K562 (cell line): Measurements from ENCODE around the gene RGS5.

Source experiments
- FOXM1 ChIP-seq, 2 experiments: fragments of 450-650 bp in 1 of 2; sonication (generic) in 1 of 2; formaldehyde crosslinking in 1 of 2; IDR thresholded peaks; 2 replicates each; pipeline versions ENCODE4 v1.6.1 to v1.9.0; 2017 to 2022; ENCODE audit warnings: low read depth in 2 of 2, mild to moderate bottlenecking in 2 of 2, missing genetic modification reagents in 1 of 2, moderate library complexity in 1 of 2
- HDAC6 ChIP-seq: IDR thresholded peaks from 2 replicates; pipeline ENCODE4 v1.6.1; 2012; ENCODE audit warnings: low read depth, mild to moderate bottlenecking, control low read depth, inconsistent platforms, low read length, moderate library complexity
- HDAC8 ChIP-seq: fragments of 450-650 bp; IDR thresholded peaks from 2 replicates; pipeline ENCODE4 v1.6.1; 2016; ENCODE audit warnings: mild to moderate bottlenecking, missing genetic modification characterization, moderate library complexity, missing compliant biosample characterization
- KDM4B ChIP-seq, 2 experiments: fragments of 450-650 bp in 1 of 2; sonication (generic) in 1 of 2; IDR thresholded peaks; 2 replicates each; pipeline ENCODE4 v1.6.1; 2016 to 2017; ENCODE audit warnings: borderline replicate concordance in 2 of 2, antibody characterized with exemption in 1 of 2, low read depth in 1 of 2, mild to moderate bottlenecking in 1 of 2
- NELFE ChIP-seq: IDR thresholded peaks from 2 replicates; pipeline ENCODE4 v1.6.1; 2011; ENCODE audit warnings: mild to moderate bottlenecking; ENCODE audit not compliant: insufficient read depth, insufficient read length
- NFE2L1 ChIP-seq: fragments of 450-650 bp; IDR thresholded peaks from 2 replicates; pipeline ENCODE4 v1.6.1; 2016; ENCODE audit warnings: missing genetic modification characterization, low read depth, mild to moderate bottlenecking, missing compliant biosample characterization, moderate library complexity, borderline replicate concordance
- POLR2AphosphoS5 ChIP-seq: IDR thresholded peaks from 2 replicates; pipeline ENCODE4 v1.6.1; 2011; ENCODE audit warnings: mild to moderate bottlenecking, low read depth, low read length, moderate library complexity; ENCODE audit not compliant: control insufficient read depth, insufficient read depth
- ZNF668 ChIP-seq: fragments of 250-450 bp; sonication (Bioruptor Pico); IDR thresholded peaks from 2 replicates; pipeline ENCODE4 v1.8.0; 2022; ENCODE audit warnings: mild to moderate bottlenecking, inconsistent platforms
- ZNF764 ChIP-seq: fragments of 250-450 bp; sonication (Bioruptor Pico); IDR thresholded peaks from 2 replicates; pipeline ENCODE4 v1.4.0; 2020; ENCODE audit warnings: low read depth, mild to moderate bottlenecking, moderate library complexity
- TF ChIP-seq, protein P1 (sequence below): fragments of 450-650 bp; conservative IDR thresholded peaks from 2 replicates; pipeline ENCODE4 v1.6.1; 2016; ENCODE audit warnings: missing genetic modification characterization, low read depth, mild to moderate bottlenecking, missing compliant biosample characterization, moderate library complexity

GRCh38 chr1:163104385-163105099 lies 98.2 kb downstream of the RGS5 start:
- TF ChIP-seq NELFE: no peak
- no peak for TF ChIP-seq POLR2AphosphoS5
- no peak for TF ChIP-seq KDM4B (IDR thresholded peaks at IDR 0.05; ENCODE audit: borderline replicate concordance in 2 of 2, low read depth in 1 of 2)
- TF ChIP-seq ZNF764: no peak
- no peak for TF ChIP-seq HDAC8 (tag)
- no peak for TF ChIP-seq NFE2L1 (tag)
- TF ChIP-seq FOXM1 (IDR thresholded peaks at IDR 0.05; ENCODE audit: low read depth): no peak
- TF ChIP-seq FOXM1 (CRISPR knock-in tag; IDR thresholded peaks at IDR 0.05; ENCODE audit: low read depth): no peak
- TF ChIP-seq HDAC6: no peak
- TF ChIP-seq, protein P1, sequence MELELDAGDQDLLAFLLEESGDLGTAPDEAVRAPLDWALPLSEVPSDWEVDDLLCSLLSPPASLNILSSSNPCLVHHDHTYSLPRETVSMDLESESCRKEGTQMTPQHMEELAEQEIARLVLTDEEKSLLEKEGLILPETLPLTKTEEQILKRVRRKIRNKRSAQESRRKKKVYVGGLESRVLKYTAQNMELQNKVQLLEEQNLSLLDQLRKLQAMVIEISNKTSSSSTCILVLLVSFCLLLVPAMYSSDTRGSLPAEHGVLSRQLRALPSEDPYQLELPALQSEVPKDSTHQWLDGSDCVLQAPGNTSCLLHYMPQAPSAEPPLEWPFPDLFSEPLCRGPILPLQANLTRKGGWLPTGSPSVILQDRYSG (tag): no peak
- TF ChIP-seq ZNF668: no peak
